Testis (tissue), 3 donors: ENCODE results near the gene NECTIN2. TPM values are rescaled to one million over a fixed set of nuclear protein-coding genes. Genes with fewer than 3 reads are reported as not detected.

ENCODE experiments used
- DNase-seq: peaks from one replicate; pipeline ENCODE4 v3.0.0-alpha.2; 2019
- H3K27ac ChIP-seq, 2 donors: fragments of 200-600 bp; sonication (generic); one replicate each; pipeline ENCODE4 v1.5.1; 2019
- H3K27me3 ChIP-seq: fragments of 200-600 bp; sonication (generic); one replicate; pipeline ENCODE4 v1.5.1; 2019
- H3K36me3 ChIP-seq: fragments of 200-600 bp; sonication (generic); one replicate; pipeline ENCODE4 v1.5.1; 2017; ENCODE audit warnings: low read depth; ENCODE audit errors: missing control alignments
- H3K4me1 ChIP-seq: fragments of 200-600 bp; sonication (generic); one replicate; pipeline ENCODE4 v1.5.1; 2019
- H3K4me3 ChIP-seq, 2 donors: fragments of 200-600 bp; sonication (generic); one replicate each; pipeline ENCODE4 v1.5.1; 2017 to 2019
- H3K9me3 ChIP-seq: fragments of 200-600 bp; sonication (generic); one replicate; pipeline ENCODE4 v1.5.1; 2017
- POLR2A ChIP-seq: fragments of 450-650 bp; IDR thresholded peaks from one replicate; pipeline ENCODE4 v1.6.1; 2017; ENCODE audit warnings: antibody characterized with exemption, mild to moderate bottlenecking, moderate library complexity
- WGBS, 2 donors: methylation state at CpG; one replicate each; pipeline ENCODE4 v1.1.5; 2018; 5-methylcytosine and 5-hydroxymethylcytosine counted together
- intact Hi-C: fragments of 100-400 bp; cut with DNase I; formaldehyde crosslinking; loops from one replicate; pipeline ENCODE4 v1.15.1; 2023; ENCODE audit warnings: low total_unique reads
- polyA plus RNA-seq: library from polyadenylated mRNA; stranded (reverse); fragments of 350-450 nt; fragmentation: Illumina TruSeq; extraction: RNeasy Lipid Tissue Mini Kit (QIAGEN cat#74804); gene quantifications from one replicate; pipeline ENCODE4 v1.2.3, GENCODE V29; 2014; ENCODE audit warnings: low read depth, low replicate concordance; ENCODE audit not compliant: insufficient read depth
- total RNA-seq, 2 donors: library from RNA; depleted of rRNA; stranded (reverse); fragments of >200 nt; gene quantifications; one replicate each; pipeline ENCODE4 v1.2.3, GENCODE V29; 2016
- TF ChIP-seq, protein P1 (sequence below), 3 experiments: fragments of 450-650 bp in 2 of 3; fragments of 200-600 bp in 1 of 3; sonication (generic) in 1 of 3; IDR thresholded peaks; one replicate each; pipeline ENCODE4 v1.5.1; 2016 to 2019; ENCODE audit warnings: antibody characterized with exemption in 3 of 3, mild to moderate bottlenecking in 2 of 3, moderate library complexity in 1 of 3

Gene NECTIN2
- total and polyA plus RNA-seq, 3 donors from 2014 or later = 158 to 278 (median 268) TPM

DNA sequence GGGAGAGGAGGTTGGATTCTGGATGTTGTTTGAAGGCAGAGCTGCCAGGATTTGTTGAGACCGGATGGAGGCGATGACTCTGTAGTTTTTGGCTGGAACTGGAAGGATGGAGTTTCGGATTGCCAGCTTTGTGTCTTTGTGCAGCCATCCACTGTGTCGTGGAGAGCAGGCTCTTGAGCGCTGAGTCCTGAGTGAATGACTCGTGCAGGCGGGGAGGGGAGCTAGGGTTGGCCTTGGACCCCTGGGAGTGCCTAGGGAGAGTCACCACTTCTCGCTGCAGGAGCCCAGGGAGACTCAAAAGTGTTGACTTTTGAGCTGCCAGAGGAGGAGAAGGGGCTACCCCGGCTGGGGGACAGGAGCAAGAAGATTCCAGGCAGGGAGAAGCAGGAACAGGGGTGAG lies 48.8 kb downstream of the NECTIN2 start:
- DNase-seq = no peak
- no peaks in the 10 kb centered on the region for H3K9me3 ChIP-seq
- TF ChIP-seq, protein P1, sequence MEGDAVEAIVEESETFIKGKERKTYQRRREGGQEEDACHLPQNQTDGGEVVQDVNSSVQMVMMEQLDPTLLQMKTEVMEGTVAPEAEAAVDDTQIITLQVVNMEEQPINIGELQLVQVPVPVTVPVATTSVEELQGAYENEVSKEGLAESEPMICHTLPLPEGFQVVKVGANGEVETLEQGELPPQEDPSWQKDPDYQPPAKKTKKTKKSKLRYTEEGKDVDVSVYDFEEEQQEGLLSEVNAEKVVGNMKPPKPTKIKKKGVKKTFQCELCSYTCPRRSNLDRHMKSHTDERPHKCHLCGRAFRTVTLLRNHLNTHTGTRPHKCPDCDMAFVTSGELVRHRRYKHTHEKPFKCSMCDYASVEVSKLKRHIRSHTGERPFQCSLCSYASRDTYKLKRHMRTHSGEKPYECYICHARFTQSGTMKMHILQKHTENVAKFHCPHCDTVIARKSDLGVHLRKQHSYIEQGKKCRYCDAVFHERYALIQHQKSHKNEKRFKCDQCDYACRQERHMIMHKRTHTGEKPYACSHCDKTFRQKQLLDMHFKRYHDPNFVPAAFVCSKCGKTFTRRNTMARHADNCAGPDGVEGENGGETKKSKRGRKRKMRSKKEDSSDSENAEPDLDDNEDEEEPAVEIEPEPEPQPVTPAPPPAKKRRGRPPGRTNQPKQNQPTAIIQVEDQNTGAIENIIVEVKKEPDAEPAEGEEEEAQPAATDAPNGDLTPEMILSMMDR (IDR thresholded peaks at IDR 0.05) = no peak
- no peak for TF ChIP-seq POLR2A

DNA sequence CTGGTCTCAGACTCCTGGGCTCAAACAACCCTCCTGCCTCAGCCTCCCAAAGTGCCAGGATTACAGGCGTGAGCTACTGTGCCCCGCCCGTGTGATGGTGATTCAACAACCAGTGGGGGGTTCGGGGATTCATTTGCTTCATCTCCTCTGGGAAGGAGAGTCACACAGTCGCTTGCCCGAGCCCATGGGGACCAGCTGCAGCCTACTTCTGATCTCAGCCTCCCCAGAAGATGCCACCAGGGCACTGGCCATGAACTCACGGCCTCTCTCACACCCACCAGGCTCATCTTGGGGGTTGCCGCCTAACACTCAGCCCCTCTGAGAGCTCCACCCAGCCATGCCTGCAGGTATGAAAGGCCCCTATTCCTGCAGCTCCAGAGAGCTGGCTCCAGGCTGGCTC lies 51.7 kb downstream of the NECTIN2 start:
- Histone ChIP-seq H3K27me3 (no peaks in the 10 kb centered on the region), H3K27ac (no peak overlapping the region), H3K9me3 (no peaks in the 10 kb centered on the region), H3K36me3 (no peaks in the 10 kb centered on the region), H3K4me1 (no peaks in the 10 kb centered on the region), H3K4me3 (no peak overlapping the region)
- TF ChIP-seq, protein P1 (IDR thresholded peaks at IDR 0.05) = no peak
- no peak for TF ChIP-seq POLR2A
- DNase-seq = no peak
- intact Hi-C loops = no loop called here
- WGBS, 2 donors = 76 to 90% methylated on average over 4 to 8 of the region's 8 CpGs

More for the DNA sequence above, 48.8 kb downstream of the NECTIN2 start:
- 78 to 79% methylated on average over 9 of the region's 9 CpGs for WGBS, 2 donors
- no peaks in the 10 kb centered on the region for H3K36me3 ChIP-seq
- peaks cover 13% of the 10 kb centered on the region for H3K4me1 ChIP-seq
- intact Hi-C loops = no loop called here
- H3K27ac ChIP-seq = no peak overlapping the region
- no peak overlapping the region for H3K4me3 ChIP-seq
- H3K27me3 ChIP-seq = no peaks in the 10 kb centered on the region

DNA sequence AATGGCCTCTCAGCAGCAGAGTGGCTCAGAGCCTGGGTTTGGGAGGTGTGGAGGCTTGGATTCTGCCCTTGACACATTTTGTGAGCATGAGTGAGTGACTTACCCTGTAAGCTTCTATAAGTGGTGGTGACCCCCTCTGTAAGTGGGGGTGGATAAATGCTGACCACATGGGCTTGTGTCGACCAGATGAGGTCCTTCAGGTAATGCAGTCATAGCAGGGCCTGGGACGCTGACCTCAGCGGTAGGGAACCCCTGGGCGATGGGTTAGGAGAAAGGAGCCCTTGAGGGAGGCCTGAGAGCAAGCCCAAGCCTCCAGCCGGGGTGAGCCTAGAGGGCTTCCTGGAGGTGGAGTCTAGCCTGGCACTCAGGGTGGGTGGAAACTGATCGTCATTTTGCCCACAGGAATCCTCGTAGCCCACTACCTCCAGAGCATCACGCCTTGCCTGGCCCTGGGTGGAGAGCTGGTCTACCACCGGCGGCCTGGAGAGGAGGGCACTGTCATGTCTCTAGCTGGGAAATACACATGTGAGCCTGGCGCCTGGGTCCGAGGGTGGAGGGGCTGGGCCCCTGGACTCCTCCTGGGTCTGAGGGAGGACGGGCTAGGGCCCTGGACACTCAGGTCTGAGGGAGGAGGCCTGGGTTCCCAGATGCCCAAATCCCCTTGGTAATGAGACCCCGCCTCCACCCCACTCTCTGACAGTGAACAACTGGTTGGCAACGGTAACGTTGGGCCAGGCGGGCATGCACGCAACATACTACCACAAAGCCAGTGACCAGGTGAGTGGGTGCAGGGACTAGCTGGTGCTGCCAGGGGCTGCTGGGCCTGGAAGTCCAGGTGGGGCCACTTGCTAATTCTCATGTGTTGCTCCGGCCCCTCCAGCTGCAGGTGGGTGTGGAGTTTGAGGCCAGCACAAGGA lies 54.5 kb downstream of the NECTIN2 start:
- Histone ChIP-seq H3K27ac (no peak overlapping the region), H3K36me3 (no peaks in the 10 kb centered on the region), H3K27me3 (no peaks in the 10 kb centered on the region), H3K4me1 (peaks cover 20% of the 10 kb centered on the region), H3K9me3 (no peaks in the 10 kb centered on the region), H3K4me3 (no peak overlapping the region)
- TF ChIP-seq POLR2A = no peak
- TF ChIP-seq, protein P1 (IDR thresholded peaks at IDR 0.05) = no peak
- intact Hi-C loops = loop anchor here (5.0 kb wide), 1 partner anchor 52 kb away; no protein-coding TSS in a partner anchor
- no peak for DNase-seq
- 94 to 95% methylated on average over 9 to 19 of the region's 19 CpGs for WGBS, 2 donors

DNA sequence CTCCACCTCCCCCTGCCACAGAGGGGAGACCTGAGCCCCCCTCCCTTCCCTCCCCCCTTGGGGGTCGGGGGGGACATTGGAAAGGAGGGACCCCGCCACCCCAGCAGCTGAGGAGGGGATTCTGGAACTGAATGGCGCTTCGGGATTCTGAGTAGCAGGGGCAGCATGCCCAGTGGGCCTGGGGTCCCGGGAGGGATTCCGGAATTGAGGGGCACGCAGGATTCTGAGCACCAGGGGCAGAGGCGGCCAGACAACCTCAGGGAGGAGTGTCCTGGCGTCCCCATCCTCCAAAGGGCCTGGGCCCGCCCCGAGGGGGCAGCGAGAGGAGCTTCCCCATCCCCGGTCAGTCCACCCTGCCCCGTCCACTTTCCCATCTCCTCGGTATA lies 57.1 kb downstream of the NECTIN2 start:
- H3K27ac ChIP-seq = no peak overlapping the region
- no peaks in the 10 kb centered on the region for H3K36me3 ChIP-seq
- no peak for DNase-seq
- no peak overlapping the region for H3K4me3 ChIP-seq
- intact Hi-C loops = loop anchor here (5.0 kb wide), 1 partner anchor 49 kb away; no protein-coding TSS in a partner anchor
- H3K27me3 ChIP-seq = no peaks in the 10 kb centered on the region
- WGBS, 2 donors = 65 to 79% methylated on average over 13 to 15 of the region's 15 CpGs
- TF ChIP-seq POLR2A = no peak
- TF ChIP-seq, protein P1 (IDR thresholded peaks at IDR 0.05) = no peak
- peaks cover 22% of the 10 kb centered on the region for H3K4me1 ChIP-seq
- no peaks in the 10 kb centered on the region for H3K9me3 ChIP-seq
